HEK293 (cell line): Measurements from ENCODE around the gene LASP1NB.

Experiments
- CTCF ChIA-PET: fragments of 350-600 bp; formaldehyde crosslinking; extraction: SDS; loops from one replicate; lab custom pipeline; 2021; ENCODE audit warnings: antibody characterized with exemption; lab: Yijun Ruan, JAX
- POLR2A ChIA-PET: fragments of 300-600 bp; formaldehyde crosslinking; extraction: SDS; loops from one replicate; lab custom pipeline; 2020; ENCODE audit warnings: antibody characterized with exemption, inconsistent platforms; lab: Yijun Ruan, JAX
- H3K27ac ChIP-seq: fragments of 200-500 bp; sonication (Bioruptor generic); 2 replicates; pipeline ENCODE4 v1.5.1; 2014; ENCODE audit warnings: low read depth, low read length, control low read depth, inconsistent platforms; ENCODE audit errors: extremely low read depth
- H3K36me3 ChIP-seq, 2 experiments: fragments of 200-500 bp in 1 of 2; sonication (Bioruptor generic) in 1 of 2; 1 replicate in 1 of 2; 2 replicates in 1 of 2; pipeline ENCODE4 v1.5.1; 2014 to 2017; ENCODE audit warnings: inconsistent platforms in 2 of 2, low read length in 2 of 2; ENCODE audit not compliant: control insufficient read depth in 2 of 2, insufficient read depth in 1 of 2
- H3K4me1 ChIP-seq: fragments of 200-500 bp; sonication (Bioruptor generic); 2 replicates; pipeline ENCODE4 v1.5.1; 2014; ENCODE audit warnings: mild to moderate bottlenecking, low read length, inconsistent platforms; ENCODE audit not compliant: control insufficient read depth, insufficient read depth
- H3K4me3 ChIP-seq: 2 replicates; pipeline ENCODE4 v1.5.1; 2011; ENCODE audit warnings: low read depth, mild to moderate bottlenecking, control low read depth, low read length, moderate library complexity
- H3K9me3 ChIP-seq: fragments of 200-500 bp; sonication (Bioruptor generic); 2 replicates; pipeline ENCODE4 v1.5.1; 2014; ENCODE audit warnings: low read depth, low read length, inconsistent platforms; ENCODE audit not compliant: control insufficient read depth, insufficient read depth
- EGR2 ChIP-seq: fragments of 450-650 bp; formaldehyde crosslinking; IDR thresholded peaks from 2 replicates; pipeline ENCODE4 v1.5.1; 2016; ENCODE audit warnings: low read depth, missing biosample characterization, missing genetic modification characterization
- ELK4 ChIP-seq: IDR thresholded peaks from 2 replicates; pipeline ENCODE4 v1.6.1; 2011; ENCODE audit warnings: mild to moderate bottlenecking, low read depth, low read length, borderline replicate concordance
- GFI1B ChIP-seq: fragments of 450-650 bp; formaldehyde crosslinking; IDR thresholded peaks from 2 replicates; pipeline ENCODE4 v1.5.1; 2016; ENCODE audit warnings: missing biosample characterization, missing genetic modification characterization
- INSM2 ChIP-seq: fragments of 450-650 bp; formaldehyde crosslinking; IDR thresholded peaks from 2 replicates; pipeline ENCODE4 v1.5.1; 2016; ENCODE audit warnings: missing biosample characterization, missing genetic modification characterization
- YY2 ChIP-seq: fragments of 450-650 bp; formaldehyde crosslinking; IDR thresholded peaks from 2 replicates; pipeline ENCODE4 v1.5.1; 2016; ENCODE audit warnings: missing biosample characterization, missing genetic modification characterization
- ZBTB26 ChIP-seq: fragments of 450-650 bp; formaldehyde crosslinking; optimal IDR thresholded peaks from 2 replicates; pipeline ENCODE3; 2016; ENCODE audit warnings: missing biosample characterization, mild to moderate bottlenecking, missing genetic modification characterization
- ZEB2 ChIP-seq: fragments of 450-650 bp; formaldehyde crosslinking; IDR thresholded peaks from 2 replicates; pipeline ENCODE4 v1.5.1; 2016; ENCODE audit warnings: missing biosample characterization, missing genetic modification characterization
- ZFHX2 ChIP-seq: fragments of 450-650 bp; formaldehyde crosslinking; conservative IDR thresholded peaks from 2 replicates; pipeline ENCODE4 v1.5.1; 2016; ENCODE audit warnings: missing biosample characterization, missing genetic modification characterization
- ZIC2 ChIP-seq: fragments of 450-650 bp; formaldehyde crosslinking; IDR thresholded peaks from 2 replicates; pipeline ENCODE4 v1.5.1; 2016; ENCODE audit warnings: missing biosample characterization, missing genetic modification characterization
- ZNF26 ChIP-seq: fragments of 450-650 bp; formaldehyde crosslinking; IDR thresholded peaks from 2 replicates; pipeline ENCODE4 v1.5.1; 2016; ENCODE audit warnings: missing biosample characterization, missing genetic modification characterization
- ZNF266 ChIP-seq: fragments of 450-650 bp; formaldehyde crosslinking; IDR thresholded peaks from 2 replicates; pipeline ENCODE4 v1.5.1; 2016; ENCODE audit warnings: missing biosample characterization, missing genetic modification characterization, low read depth
- ZNF341 ChIP-seq: fragments of 450-650 bp; formaldehyde crosslinking; IDR thresholded peaks from 2 replicates; pipeline ENCODE4; 2016; ENCODE audit warnings: low read depth, missing biosample characterization, missing genetic modification characterization
- ZNF473 ChIP-seq: fragments of 450-650 bp; formaldehyde crosslinking; IDR thresholded peaks from 2 replicates; pipeline ENCODE4 v1.5.1; 2017; ENCODE audit warnings: missing biosample characterization, missing genetic modification characterization
- ZNF660 ChIP-seq: fragments of 450-650 bp; IDR thresholded peaks from 2 replicates; pipeline ENCODE4 v1.5.1; 2018; ENCODE audit warnings: missing biosample characterization, mild to moderate bottlenecking, missing genetic modification characterization
- ZNF701 ChIP-seq: fragments of 450-650 bp; formaldehyde crosslinking; IDR thresholded peaks from 2 replicates; pipeline ENCODE4 v1.5.1; 2016; ENCODE audit warnings: missing biosample characterization, missing genetic modification characterization
- TF ChIP-seq, protein P1 (sequence below): fragments of 450-650 bp; formaldehyde crosslinking; IDR thresholded peaks from 2 replicates; pipeline ENCODE4 v1.5.1; 2016; ENCODE audit warnings: missing biosample characterization, missing genetic modification characterization
- TF ChIP-seq, protein P2 (sequence below): fragments of 450-650 bp; formaldehyde crosslinking; IDR thresholded peaks from 2 replicates; pipeline ENCODE4 v1.5.1; 2017; ENCODE audit warnings: missing biosample characterization, missing genetic modification characterization
- TF ChIP-seq, protein P3 (sequence below): fragments of 450-650 bp; IDR thresholded peaks from 2 replicates; pipeline ENCODE4 v1.5.1; 2018; ENCODE audit warnings: missing biosample characterization, missing genetic modification characterization

LASP1NB gene

DNA sequence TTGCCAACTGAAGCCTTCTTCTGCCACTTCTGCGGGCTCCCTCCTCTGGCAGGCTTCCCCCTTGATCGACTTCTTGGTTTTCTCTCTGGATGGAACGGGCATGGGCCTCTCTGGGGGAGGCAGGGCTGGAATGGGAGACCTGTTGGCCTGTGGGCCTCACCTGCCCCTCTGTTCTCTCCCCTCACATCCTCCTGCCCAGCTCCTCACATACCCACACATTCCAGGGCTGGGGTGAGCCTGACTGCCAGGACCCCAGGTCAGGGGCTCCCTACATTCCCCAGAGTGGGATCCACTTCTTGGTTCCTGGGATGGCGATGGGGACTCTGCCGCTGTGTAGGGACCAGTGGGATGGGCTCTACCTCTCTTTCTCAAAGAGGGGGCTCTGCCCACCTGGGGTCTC lies 6.5 kb upstream of the LASP1NB start (continued):
- TF ChIP-seq YY2 (no peak), GFI1B (tag by site-specific recombination) (no peak), ZNF266 (tag by site-specific recombination) (no peak), ZNF26 (tag by site-specific recombination) (no peak)
- TF ChIP-seq, protein P1, sequence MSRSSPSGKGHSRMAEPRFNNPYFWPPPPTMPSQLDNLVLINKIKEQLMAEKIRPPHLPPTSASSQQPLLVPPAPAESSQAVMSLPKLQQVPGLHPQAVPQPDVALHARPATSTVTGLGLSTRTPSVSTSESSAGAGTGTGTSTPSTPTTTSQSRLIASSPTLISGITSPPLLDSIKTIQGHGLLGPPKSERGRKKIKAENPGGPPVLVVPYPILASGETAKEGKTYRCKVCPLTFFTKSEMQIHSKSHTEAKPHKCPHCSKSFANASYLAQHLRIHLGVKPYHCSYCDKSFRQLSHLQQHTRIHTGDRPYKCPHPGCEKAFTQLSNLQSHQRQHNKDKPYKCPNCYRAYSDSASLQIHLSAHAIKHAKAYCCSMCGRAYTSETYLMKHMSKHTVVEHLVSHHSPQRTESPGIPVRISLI (tag by site-specific recombination), result no peak

- ChIA-PET POLR2A (no interaction called here), CTCF (interaction anchor here (0.5 to 1.5 kb wide), 3 partner anchors 45 to 50 kb away, joined by 3 to 4 read pairs (median 3); partner anchors contain the start of gene LASP1)
- no peaks in the 10 kb centered on the region; the same call in 1 of the 2 replicates for H3K4me1 ChIP-seq
- no peaks in the 10 kb centered on the region for H3K9me3 ChIP-seq
- TF ChIP-seq ZIC2 (tag by site-specific recombination) (no peak), EGR2 (tag by site-specific recombination) (peak; percentile 71), ELK4 (no peak), ZNF701 (tag by site-specific recombination) (no peak), ZFHX2 (tag by site-specific recombination) (peak; percentile 79)
- TF ChIP-seq, protein P2, sequence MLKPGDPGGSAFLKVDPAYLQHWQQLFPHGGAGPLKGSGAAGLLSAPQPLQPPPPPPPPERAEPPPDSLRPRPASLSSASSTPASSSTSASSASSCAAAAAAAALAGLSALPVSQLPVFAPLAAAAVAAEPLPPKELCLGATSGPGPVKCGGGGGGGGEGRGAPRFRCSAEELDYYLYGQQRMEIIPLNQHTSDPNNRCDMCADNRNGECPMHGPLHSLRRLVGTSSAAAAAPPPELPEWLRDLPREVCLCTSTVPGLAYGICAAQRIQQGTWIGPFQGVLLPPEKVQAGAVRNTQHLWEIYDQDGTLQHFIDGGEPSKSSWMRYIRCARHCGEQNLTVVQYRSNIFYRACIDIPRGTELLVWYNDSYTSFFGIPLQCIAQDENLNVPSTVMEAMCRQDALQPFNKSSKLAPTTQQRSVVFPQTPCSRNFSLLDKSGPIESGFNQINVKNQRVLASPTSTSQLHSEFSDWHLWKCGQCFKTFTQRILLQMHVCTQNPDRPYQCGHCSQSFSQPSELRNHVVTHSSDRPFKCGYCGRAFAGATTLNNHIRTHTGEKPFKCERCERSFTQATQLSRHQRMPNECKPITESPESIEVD, result no peak
- H3K36me3 ChIP-seq, result peaks cover 0 to 42% of the 10 kb centered on the region in 2 experiments; a peak in 2 of 3 replicates
- no peak overlapping the region for H3K27ac ChIP-seq
- no peak overlapping the region for H3K4me3 ChIP-seq
These were observed 5.9 kb upstream of the LASP1NB start for GRCh38 chr17:38919316-38920078.

GRCh38 chr17:38920374-38921291 lies 4.8 kb upstream of the LASP1NB start:
- POLR2A ChIA-PET, result no interaction called here
- CTCF ChIA-PET, result interaction anchor here (0.5 kb wide), 1 partner anchor 51 kb away, joined by 3 read pairs; the partner anchor contains the start of gene LASP1
- Histone ChIP-seq H3K4me1 (no peaks in the 10 kb centered on the region; the same call in 1 of the 2 replicates), H3K27ac (no peak overlapping the region), H3K36me3 (peaks cover 0 to 31% of the 10 kb centered on the region in 2 experiments; a peak in 2 of 3 replicates), H3K9me3 (no peaks in the 10 kb centered on the region)
- TF ChIP-seq ZBTB26 (tag by site-specific recombination) (no peak), ZNF660 (tag by site-specific recombination) (no peak), ZEB2 (tag by site-specific recombination) (no peak), ZNF341 (no peak), INSM2 (tag by site-specific recombination) (no peak), ZNF473 (tag by site-specific recombination) (no peak)
- TF ChIP-seq, protein P3, sequence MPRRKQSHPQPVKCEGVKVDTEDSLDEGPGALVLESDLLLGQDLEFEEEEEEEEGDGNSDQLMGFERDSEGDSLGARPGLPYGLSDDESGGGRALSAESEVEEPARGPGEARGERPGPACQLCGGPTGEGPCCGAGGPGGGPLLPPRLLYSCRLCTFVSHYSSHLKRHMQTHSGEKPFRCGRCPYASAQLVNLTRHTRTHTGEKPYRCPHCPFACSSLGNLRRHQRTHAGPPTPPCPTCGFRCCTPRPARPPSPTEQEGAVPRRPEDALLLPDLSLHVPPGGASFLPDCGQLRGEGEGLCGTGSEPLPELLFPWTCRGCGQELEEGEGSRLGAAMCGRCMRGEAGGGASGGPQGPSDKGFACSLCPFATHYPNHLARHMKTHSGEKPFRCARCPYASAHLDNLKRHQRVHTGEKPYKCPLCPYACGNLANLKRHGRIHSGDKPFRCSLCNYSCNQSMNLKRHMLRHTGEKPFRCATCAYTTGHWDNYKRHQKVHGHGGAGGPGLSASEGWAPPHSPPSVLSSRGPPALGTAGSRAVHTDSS, result no peak
- TF ChIP-seq, all 188 proteins: peak for 0
- H3K4me3 ChIP-seq, result no peak overlapping the region
